ENCODE results near the gene L1TD1. TPM values are rescaled to one million over a fixed set of nuclear protein-coding genes. Genes with fewer than 3 reads are reported as not detected.
A peak's percentile ranks its signal among the peaks of the same experiment; 100 is the strongest.
"Not testable (repeated sequence)": the region's sequence is repeated elsewhere in the genome, so short reads cannot be mapped to it uniquely, and the experiment has no call there.

L1TD1 gene
- polyA plus RNA-seq, 4 donors, result 0.72 to 1.6 TPM; not detected in 2

- not testable (repeated sequence) for DNase-seq, FAIRE-seq
- 49 to 76% (median 70%) methylated on average over 4 of the region's 4 CpGs for WGBS, 3 donors
These were observed 14.6 kb upstream of the L1TD1 start for GRCh38 chr1:62180054-62180453.

DNA sequence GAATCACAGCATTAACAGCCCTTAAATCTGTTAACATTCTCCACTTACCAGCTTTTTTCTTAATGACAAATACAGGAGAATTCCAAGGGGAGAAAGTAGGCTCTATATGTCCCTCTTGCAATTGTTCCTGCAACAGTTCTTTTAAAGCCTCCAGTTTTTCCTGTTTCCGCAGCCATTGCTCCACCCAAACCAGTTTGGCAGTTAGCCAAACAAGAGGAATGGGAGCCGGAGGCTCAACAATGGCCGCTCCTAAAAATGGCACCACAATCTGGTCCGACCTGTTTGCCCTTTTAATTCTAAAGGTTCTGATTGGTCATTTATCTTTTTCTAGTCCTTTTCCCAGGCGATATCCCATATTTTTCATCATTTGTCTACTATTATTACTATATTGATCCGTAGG is 14.0 kb upstream of the L1TD1 start:
- no peaks in the 10 kb centered on the region for H3K9me3 ChIP-seq (ENCODE audit: control insufficient read depth in 2 of 2, insufficient read depth in 1 of 2, low read depth in 1 of 2, low read length in 1 of 2)

More at GRCh38 chr1:62180054-62180453, 14.6 kb upstream of the L1TD1 start:
- H3K27me3 ChIP-seq (ENCODE audit: control insufficient read depth in 3 of 3, insufficient read depth in 3 of 3, low read length in 3 of 3); H3K4me3 ChIP-seq (ENCODE audit: low read depth in 1 of 3, low read length in 3 of 3); H3K4me1 ChIP-seq (ENCODE audit: control insufficient read depth in 3 of 3, insufficient read depth in 2 of 3, low read depth in 1 of 3, low read length in 2 of 3); H3K36me3 ChIP-seq (ENCODE audit: control insufficient read depth in 3 of 3, insufficient read depth in 2 of 3, low read depth in 1 of 3, low read length in 3 of 3); H3K27ac ChIP-seq (ENCODE audit: low read depth in 1 of 3, low read length in 2 of 3); H3K9me3 ChIP-seq (ENCODE audit: control insufficient read depth in 2 of 2, insufficient read depth in 1 of 2, low read depth in 1 of 2, low read length in 1 of 2): not testable (repeated sequence)

GRCh38 chr1:62181532-62181931 is 13.1 kb upstream of the L1TD1 start:
- Histone ChIP-seq H3K27me3 (ENCODE audit: control insufficient read depth in 3 of 3, insufficient read depth in 3 of 3, low read length in 3 of 3) (no peaks in the 10 kb centered on the region), H3K9me3 (ENCODE audit: control insufficient read depth in 2 of 2, insufficient read depth in 1 of 2, low read depth in 1 of 2, low read length in 1 of 2) (no peaks in the 10 kb centered on the region), H3K36me3 (ENCODE audit: control insufficient read depth in 3 of 3, insufficient read depth in 2 of 3, low read depth in 1 of 3, low read length in 3 of 3) (no peaks in the 10 kb centered on the region), H3K27ac (ENCODE audit: low read depth in 1 of 3, low read length in 2 of 3) (no peak overlapping the region), H3K4me3 (ENCODE audit: low read depth in 1 of 3, low read length in 3 of 3) (no peak overlapping the region), H3K4me1 (ENCODE audit: control insufficient read depth in 3 of 3, insufficient read depth in 2 of 3, low read depth in 1 of 3, low read length in 2 of 3) (peaks cover 0 to 2% (median 0%) of the 10 kb centered on the region in 3 donors)
- FAIRE-seq, result no peak
- WGBS, 3 donors, result 61 to 68% (median 61%) methylated on average over 7 of the region's 7 CpGs
- no peak for DNase-seq

More for the DNA sequence above, 14.0 kb upstream of the L1TD1 start:
- WGBS, 3 donors, result 32 to 55% (median 44%) methylated on average over 6 of the region's 6 CpGs
- FAIRE-seq (no peak), DNase-seq (peak; percentile 9 to 19)
- H3K36me3 ChIP-seq (ENCODE audit: control insufficient read depth in 3 of 3, insufficient read depth in 2 of 3, low read depth in 1 of 3, low read length in 3 of 3), result no peaks in the 10 kb centered on the region
- H3K4me1 ChIP-seq (ENCODE audit: control insufficient read depth in 3 of 3, insufficient read depth in 2 of 3, low read depth in 1 of 3, low read length in 2 of 3), result peaks cover 0 to 2% (median 0%) of the 10 kb centered on the region in 3 donors
- no peaks in the 10 kb centered on the region for H3K27me3 ChIP-seq (ENCODE audit: control insufficient read depth in 3 of 3, insufficient read depth in 3 of 3, low read length in 3 of 3)
- no peak overlapping the region for H3K4me3 ChIP-seq (ENCODE audit: low read depth in 1 of 3, low read length in 3 of 3)
- no peak overlapping the region for H3K27ac ChIP-seq (ENCODE audit: low read depth in 1 of 3, low read length in 2 of 3)

- 15 to 56% (median 30%) methylated on average over 8 of the region's 8 CpGs for WGBS, 3 donors
- not testable (repeated sequence) for H3K4me3 ChIP-seq (ENCODE audit: low read depth in 1 of 3, low read length in 3 of 3); H3K36me3 ChIP-seq (ENCODE audit: control insufficient read depth in 3 of 3, insufficient read depth in 2 of 3, low read depth in 1 of 3, low read length in 3 of 3); H3K9me3 ChIP-seq (ENCODE audit: control insufficient read depth in 2 of 2, insufficient read depth in 1 of 2, low read depth in 1 of 2, low read length in 1 of 2); FAIRE-seq; H3K27me3 ChIP-seq (ENCODE audit: control insufficient read depth in 3 of 3, insufficient read depth in 3 of 3, low read length in 3 of 3); H3K4me1 ChIP-seq (ENCODE audit: control insufficient read depth in 3 of 3, insufficient read depth in 2 of 3, low read depth in 1 of 3, low read length in 2 of 3)
- H3K27ac ChIP-seq (ENCODE audit: low read depth in 1 of 3, low read length in 2 of 3), result peak overlapping the region in 1 of 3 donors; percentile 17
- DNase-seq, result peak; percentile 33 to 53
These were observed 12.5 kb upstream of the L1TD1 start for GRCh38 chr1:62182157-62182556.

DNA sequence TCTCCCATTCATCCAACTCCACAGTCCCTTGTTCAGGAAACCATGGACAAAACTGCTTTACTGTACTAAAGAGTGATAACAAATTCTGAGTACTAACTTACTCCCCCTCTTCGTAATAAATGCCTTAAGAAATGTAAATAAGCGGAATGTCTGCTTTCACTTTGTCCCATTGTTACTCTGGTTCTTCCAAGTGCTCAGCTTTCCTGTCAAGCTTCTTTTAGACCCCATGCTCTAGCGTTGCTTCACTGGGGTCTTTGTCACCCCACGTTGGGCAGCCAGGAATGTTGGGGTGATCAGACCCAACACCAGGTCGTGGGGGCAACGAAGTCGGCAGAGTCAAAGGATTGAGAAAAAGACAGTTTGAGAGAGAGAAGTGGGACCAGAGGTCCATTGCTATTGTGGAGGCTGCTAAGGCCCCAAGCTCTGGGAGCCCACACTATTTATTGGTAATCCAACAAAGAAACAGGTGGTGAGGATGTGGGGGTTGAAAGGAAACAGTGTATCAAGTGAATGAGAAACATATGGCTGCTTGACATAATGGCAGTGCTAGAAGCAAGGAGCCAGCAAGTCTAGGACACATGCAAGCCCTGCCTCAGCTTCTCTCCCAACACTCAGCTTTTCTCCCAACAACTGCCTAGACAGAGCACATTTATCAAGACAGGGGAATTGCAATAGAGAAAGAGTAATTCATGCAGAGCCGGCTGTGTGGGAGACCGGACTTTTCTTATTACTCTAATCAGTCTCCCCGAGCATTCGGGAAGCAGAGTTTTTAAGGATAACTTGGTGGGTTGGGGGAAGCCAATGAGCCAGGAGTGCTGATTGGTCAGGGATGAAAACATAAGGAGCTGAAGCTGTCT is 11.3 kb upstream of the L1TD1 start:
- H3K27ac ChIP-seq (ENCODE audit: low read depth in 1 of 3, low read length in 2 of 3); FAIRE-seq; H3K4me3 ChIP-seq (ENCODE audit: low read depth in 1 of 3, low read length in 3 of 3); H3K4me1 ChIP-seq (ENCODE audit: control insufficient read depth in 3 of 3, insufficient read depth in 2 of 3, low read depth in 1 of 3, low read length in 2 of 3); H3K27me3 ChIP-seq (ENCODE audit: control insufficient read depth in 3 of 3, insufficient read depth in 3 of 3, low read length in 3 of 3); H3K36me3 ChIP-seq (ENCODE audit: control insufficient read depth in 3 of 3, insufficient read depth in 2 of 3, low read depth in 1 of 3, low read length in 3 of 3); DNase-seq; H3K9me3 ChIP-seq (ENCODE audit: control insufficient read depth in 2 of 2, insufficient read depth in 1 of 2, low read depth in 1 of 2, low read length in 1 of 2): not testable (repeated sequence)
- 67 to 89% (median 71%) methylated on average over 11 of the region's 11 CpGs for WGBS, 3 donors

DNA sequence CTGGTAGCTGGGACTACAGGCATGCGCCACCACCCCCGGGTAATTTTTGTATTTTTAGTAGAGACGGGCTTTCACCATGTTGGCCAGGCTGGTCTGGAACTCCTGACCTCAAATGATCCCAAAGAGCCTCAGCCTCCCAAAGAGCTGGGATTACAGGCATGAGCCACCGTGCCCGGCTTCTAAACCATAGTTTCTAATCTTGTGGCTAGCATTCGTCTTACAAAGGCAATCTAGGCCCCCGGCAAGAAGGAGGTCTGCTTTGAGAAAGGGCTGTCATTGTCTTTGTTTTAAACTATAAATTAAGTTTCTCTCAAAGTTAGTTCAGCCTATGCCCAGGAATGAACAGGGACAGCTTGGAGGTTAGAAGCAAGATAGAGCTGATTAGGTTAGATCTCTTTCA is 10.3 kb upstream of the L1TD1 start:
- Histone ChIP-seq H3K4me1 (ENCODE audit: control insufficient read depth in 3 of 3, insufficient read depth in 2 of 3, low read depth in 1 of 3, low read length in 2 of 3) (peaks cover 0 to 2% (median 0%) of the 10 kb centered on the region in 3 donors), H3K27ac (ENCODE audit: low read depth in 1 of 3, low read length in 2 of 3) (no peak overlapping the region), H3K27me3 (ENCODE audit: control insufficient read depth in 3 of 3, insufficient read depth in 3 of 3, low read length in 3 of 3) (no peaks in the 10 kb centered on the region), H3K36me3 (ENCODE audit: control insufficient read depth in 3 of 3, insufficient read depth in 2 of 3, low read depth in 1 of 3, low read length in 3 of 3) (no peaks in the 10 kb centered on the region), H3K4me3 (ENCODE audit: low read depth in 1 of 3, low read length in 3 of 3) (no peak overlapping the region), H3K9me3 (ENCODE audit: control insufficient read depth in 2 of 2, insufficient read depth in 1 of 2, low read depth in 1 of 2, low read length in 1 of 2) (no peaks in the 10 kb centered on the region)
- no peak for FAIRE-seq
- WGBS, 3 donors, result 87 to 96% (median 89%) methylated on average over 7 of the region's 7 CpGs
- no peak for DNase-seq

GRCh38 chr1:62185233-62185632 is 9.4 kb upstream of the L1TD1 start:
- 90 to 92% (median 91%) methylated on average over 6 of the region's 6 CpGs for WGBS, 3 donors
- H3K27ac ChIP-seq (ENCODE audit: low read depth in 1 of 3, low read length in 2 of 3); H3K4me3 ChIP-seq (ENCODE audit: low read depth in 1 of 3, low read length in 3 of 3); DNase-seq; FAIRE-seq; H3K9me3 ChIP-seq (ENCODE audit: control insufficient read depth in 2 of 2, insufficient read depth in 1 of 2, low read depth in 1 of 2, low read length in 1 of 2); H3K36me3 ChIP-seq (ENCODE audit: control insufficient read depth in 3 of 3, insufficient read depth in 2 of 3, low read depth in 1 of 3, low read length in 3 of 3); H3K27me3 ChIP-seq (ENCODE audit: control insufficient read depth in 3 of 3, insufficient read depth in 3 of 3, low read length in 3 of 3); H3K4me1 ChIP-seq (ENCODE audit: control insufficient read depth in 3 of 3, insufficient read depth in 2 of 3, low read depth in 1 of 3, low read length in 2 of 3): not testable (repeated sequence)

- Histone ChIP-seq H3K4me1 (ENCODE audit: control insufficient read depth in 3 of 3, insufficient read depth in 2 of 3, low read depth in 1 of 3, low read length in 2 of 3) (peaks cover 0 to 2% (median 0%) of the 10 kb centered on the region in 3 donors), H3K9me3 (ENCODE audit: control insufficient read depth in 2 of 2, insufficient read depth in 1 of 2, low read depth in 1 of 2, low read length in 1 of 2) (no peaks in the 10 kb centered on the region), H3K36me3 (ENCODE audit: control insufficient read depth in 3 of 3, insufficient read depth in 2 of 3, low read depth in 1 of 3, low read length in 3 of 3) (no peaks in the 10 kb centered on the region), H3K4me3 (ENCODE audit: low read depth in 1 of 3, low read length in 3 of 3) (no peak overlapping the region), H3K27me3 (ENCODE audit: control insufficient read depth in 3 of 3, insufficient read depth in 3 of 3, low read length in 3 of 3) (no peaks in the 10 kb centered on the region), H3K27ac (ENCODE audit: low read depth in 1 of 3, low read length in 2 of 3) (no peak overlapping the region)
- FAIRE-seq (no peak), DNase-seq (no peak)
- 46 to 70% (median 68%) methylated on average over 3 of the region's 3 CpGs for WGBS, 3 donors
These were observed 9.0 kb upstream of the L1TD1 start for GRCh38 chr1:62185677-62186076.
